Fibroblast of the aortic adventitia (primary cell): ENCODE data around the gene BRI3. TPM values are rescaled to one million over a fixed set of nuclear protein-coding genes. Genes with fewer than 3 reads are reported as not detected.
A peak's percentile ranks its signal among the peaks of the same experiment; 100 is the strongest.

Source experiments
- DNase-seq: peaks from one replicate; pipeline ENCODE4 v3.0.0-alpha.2; 2010; ENCODE audit warnings: low read depth
- H3K4me3 ChIP-seq: 2 replicates; pipeline ENCODE4 v1.5.1; 2011; ENCODE audit warnings: low read depth, mild to moderate bottlenecking, control low read depth, low read length, moderate library complexity
- total RNA-seq: library from RNA; depleted of rRNA; stranded (reverse); fragments of >200 nt; gene quantifications from 2 replicates; pipeline ENCODE4 v1.2.3, GENCODE V29; 2012; ENCODE audit warnings: low replicate concordance
- TF ChIP-seq, protein P1 (sequence below): IDR thresholded peaks from 2 replicates; pipeline ENCODE4 v1.5.1; 2011; ENCODE audit warnings: mild to moderate bottlenecking, low read length, control low read depth, inconsistent platforms; ENCODE audit not compliant: insufficient read depth

The BRI3 gene
- total RNA-seq, 1 donor, result 105 TPM

DNA sequence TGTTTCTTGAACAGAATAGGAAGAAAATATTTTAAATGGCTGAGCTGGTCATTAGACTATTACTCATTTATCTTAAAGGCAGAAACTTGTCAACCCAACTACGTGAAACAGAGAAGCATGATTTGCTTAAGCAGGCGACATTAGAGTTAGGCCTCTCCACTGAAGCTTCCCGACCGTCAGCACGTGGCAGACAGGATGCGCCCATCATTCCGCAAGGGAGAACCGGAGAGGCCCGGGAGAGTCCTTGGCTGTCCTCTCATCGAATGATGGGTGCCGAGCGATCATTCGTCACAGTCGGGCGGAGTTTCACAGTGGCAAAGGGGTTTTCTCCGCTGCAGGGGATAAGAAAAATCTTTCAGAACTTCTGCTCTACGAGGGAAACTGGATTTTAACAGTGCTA, 11.8 kb downstream of the BRI3 start:
- DNase-seq, result no peak
- H3K4me3 ChIP-seq, result no peak overlapping the region

DNA sequence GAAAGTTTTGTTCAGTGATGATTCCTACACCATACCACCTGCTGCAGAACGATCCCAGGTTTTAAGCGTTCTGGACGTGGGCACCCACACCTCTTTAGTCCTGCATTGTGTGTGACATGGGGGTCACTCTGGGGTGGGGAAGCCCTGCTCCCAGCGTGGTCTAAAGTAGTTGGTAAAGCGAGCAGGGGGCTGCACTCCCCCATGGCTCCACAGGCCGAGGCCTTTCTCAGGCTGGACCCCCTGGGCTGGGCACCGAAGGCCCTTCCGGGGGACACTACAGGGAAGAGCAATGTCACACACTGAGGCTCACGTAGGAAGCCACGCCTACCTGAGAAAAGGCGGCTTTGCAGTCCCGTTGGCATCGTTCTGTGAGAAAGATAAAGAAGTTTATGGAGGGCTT, 12.3 kb downstream of the BRI3 start:
- no peak for DNase-seq
- H3K4me3 ChIP-seq, result no peak overlapping the region
- TF ChIP-seq, protein P1, sequence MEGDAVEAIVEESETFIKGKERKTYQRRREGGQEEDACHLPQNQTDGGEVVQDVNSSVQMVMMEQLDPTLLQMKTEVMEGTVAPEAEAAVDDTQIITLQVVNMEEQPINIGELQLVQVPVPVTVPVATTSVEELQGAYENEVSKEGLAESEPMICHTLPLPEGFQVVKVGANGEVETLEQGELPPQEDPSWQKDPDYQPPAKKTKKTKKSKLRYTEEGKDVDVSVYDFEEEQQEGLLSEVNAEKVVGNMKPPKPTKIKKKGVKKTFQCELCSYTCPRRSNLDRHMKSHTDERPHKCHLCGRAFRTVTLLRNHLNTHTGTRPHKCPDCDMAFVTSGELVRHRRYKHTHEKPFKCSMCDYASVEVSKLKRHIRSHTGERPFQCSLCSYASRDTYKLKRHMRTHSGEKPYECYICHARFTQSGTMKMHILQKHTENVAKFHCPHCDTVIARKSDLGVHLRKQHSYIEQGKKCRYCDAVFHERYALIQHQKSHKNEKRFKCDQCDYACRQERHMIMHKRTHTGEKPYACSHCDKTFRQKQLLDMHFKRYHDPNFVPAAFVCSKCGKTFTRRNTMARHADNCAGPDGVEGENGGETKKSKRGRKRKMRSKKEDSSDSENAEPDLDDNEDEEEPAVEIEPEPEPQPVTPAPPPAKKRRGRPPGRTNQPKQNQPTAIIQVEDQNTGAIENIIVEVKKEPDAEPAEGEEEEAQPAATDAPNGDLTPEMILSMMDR, result no peak

More for the DNA sequence above, 11.8 kb downstream of the BRI3 start:
- TF ChIP-seq, protein P1, result no peak

DNA sequence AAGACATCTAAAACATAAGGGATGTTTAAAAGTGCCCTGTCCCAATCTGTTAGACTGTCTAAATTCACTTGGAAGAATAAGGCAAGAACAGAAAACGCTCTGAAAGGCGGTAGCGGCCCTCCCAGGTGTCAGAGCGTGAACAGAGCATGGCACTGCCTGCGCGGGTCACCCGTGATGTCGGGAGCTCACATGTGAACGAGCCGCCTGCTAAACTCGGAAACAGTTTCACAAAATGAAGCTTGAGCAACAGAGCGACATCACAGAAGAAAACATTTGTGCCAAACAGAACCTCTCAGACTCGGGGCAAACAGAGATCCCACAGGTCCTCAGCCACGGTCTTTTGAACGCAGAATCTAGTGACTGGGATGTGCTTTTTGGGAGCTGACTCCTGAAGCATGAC, 12.8 kb downstream of the BRI3 start:
- DNase-seq, result no peak
- TF ChIP-seq, protein P1, result no peak
- no peak overlapping the region for H3K4me3 ChIP-seq

DNA sequence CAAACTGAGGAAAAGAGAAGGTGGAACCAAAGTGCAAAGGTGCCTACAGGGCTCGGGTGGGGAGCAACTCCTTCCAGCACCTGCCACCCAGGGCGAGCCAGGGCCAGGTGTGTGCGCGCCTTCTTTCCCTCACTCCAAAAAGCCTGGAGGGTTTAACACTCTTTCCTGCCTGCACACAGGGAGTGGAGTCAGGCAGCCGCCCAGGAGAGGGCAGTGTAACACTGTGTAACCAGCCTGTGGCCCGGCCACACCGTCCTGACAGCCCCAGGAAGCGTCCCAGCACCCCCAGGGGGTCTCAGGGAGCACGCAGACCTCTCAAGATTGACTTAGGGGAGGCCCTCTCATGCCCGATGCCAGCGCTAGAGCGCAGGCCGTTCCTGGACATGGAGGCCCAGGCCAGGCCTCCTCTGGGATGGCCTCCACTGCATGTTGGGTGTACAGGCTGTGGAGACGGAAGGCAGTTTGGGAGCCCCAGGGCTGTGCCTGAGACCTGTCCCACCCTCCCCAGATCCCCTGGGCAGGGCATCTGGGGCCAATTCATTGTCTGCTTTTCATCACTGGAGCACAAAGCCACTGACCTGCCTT, 13.4 kb downstream of the BRI3 start:
- TF ChIP-seq, protein P1, result peak; percentile 57

DNA sequence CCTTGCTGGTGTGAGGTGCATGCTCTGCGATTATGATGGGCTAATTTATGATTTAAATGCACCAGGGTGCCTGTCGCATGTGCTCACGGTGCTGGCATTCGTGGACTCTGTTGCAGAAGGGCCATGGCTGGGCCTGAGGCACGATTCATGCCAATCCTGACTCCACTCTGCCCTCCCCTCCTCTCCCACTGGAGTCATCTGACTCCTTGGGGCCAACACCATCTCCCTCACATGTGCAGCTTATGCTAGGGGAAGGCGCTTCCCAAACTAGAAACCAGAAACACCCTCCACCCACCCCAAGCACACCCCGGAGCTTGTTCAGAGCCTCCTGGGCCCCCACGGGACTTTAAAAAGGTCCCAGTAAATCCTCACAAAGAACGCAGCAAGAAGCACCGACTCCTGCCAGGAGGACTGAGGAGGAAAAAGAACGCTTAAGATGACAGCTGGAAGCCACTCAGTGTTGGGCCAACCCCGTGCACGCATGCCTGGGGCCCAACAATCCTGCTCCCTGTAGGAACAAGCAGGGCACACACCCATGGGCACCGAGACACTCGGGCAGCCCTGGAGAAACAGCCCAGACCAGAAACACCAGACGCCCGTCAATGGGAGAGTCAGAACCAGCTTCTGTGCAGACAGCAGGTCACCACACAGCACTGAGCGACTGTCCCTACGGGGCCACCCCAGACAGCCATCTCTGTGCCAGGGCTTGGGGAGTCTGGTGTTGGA, 14.1 kb downstream of the BRI3 start:
- no peak for DNase-seq

More for the DNA sequence above, 13.4 kb downstream of the BRI3 start:
- DNase-seq, result no peak
- no peak overlapping the region for H3K4me3 ChIP-seq

DNA sequence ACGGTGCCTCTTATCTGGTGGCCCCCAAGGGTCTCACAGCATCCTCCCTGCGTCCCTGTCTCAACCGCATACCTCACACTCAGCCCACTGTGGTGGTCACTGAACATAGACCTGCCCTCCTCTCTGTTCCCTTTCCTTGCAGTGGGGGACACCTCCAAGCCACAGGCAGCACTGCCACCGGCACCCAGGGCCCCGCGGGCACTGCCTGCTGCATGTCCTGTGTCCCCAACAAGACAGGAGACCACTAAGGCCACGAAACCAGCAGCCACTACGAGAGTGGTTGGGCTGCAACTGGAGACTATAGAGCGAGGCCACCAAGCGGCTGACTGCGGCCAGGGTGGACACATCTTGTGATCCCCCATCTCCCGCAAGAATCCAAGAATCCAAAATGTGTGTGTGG, 15.3 kb downstream of the BRI3 start:
- TF ChIP-seq, protein P1, result no peak
- no peak overlapping the region for H3K4me3 ChIP-seq
- no peak for DNase-seq

More for the DNA sequence above, 14.1 kb downstream of the BRI3 start:
- TF ChIP-seq, protein P1, result no peak
- H3K4me3 ChIP-seq, result no peak overlapping the region
